HepG2 (cell line): ENCODE data around the gene DGAT2. TPM values are rescaled to one million over a fixed set of nuclear protein-coding genes. Genes with fewer than 3 reads are reported as not detected.

Experiments
- BRCA1 ChIP-seq: sonication (generic); formaldehyde crosslinking; IDR thresholded peaks from 2 replicates; pipeline ENCODE4 v1.4.0; 2020; ENCODE audit warnings: missing genetic modification reagents
- E2F2 ChIP-seq: sonication (generic); formaldehyde crosslinking; IDR thresholded peaks from 2 replicates; pipeline ENCODE4 v1.4.0; 2020; ENCODE audit warnings: missing genetic modification reagents, borderline replicate concordance
- HDAC1 ChIP-seq: sonication (generic); formaldehyde crosslinking; IDR thresholded peaks from 2 replicates; pipeline ENCODE4 v1.5.1; 2020; ENCODE audit warnings: mild to moderate bottlenecking, missing genetic modification reagents
- IKZF4 ChIP-seq: sonication (generic); formaldehyde crosslinking; IDR thresholded peaks from 2 replicates; pipeline ENCODE4 v1.5.1; 2020; ENCODE audit warnings: borderline replicate concordance, mild to moderate bottlenecking, low read depth, missing genetic modification reagents; ENCODE audit errors: not compliant biosample characterization
- MAX ChIP-seq: IDR thresholded peaks from 2 replicates; pipeline ENCODE4 v1.6.1; 2012; ENCODE audit warnings: inconsistent platforms
- NR2F1 ChIP-seq, 2 experiments: fragments of 450-650 bp in 1 of 2; formaldehyde crosslinking in 1 of 2; IDR thresholded peaks; 2 replicates each; pipeline versions ENCODE4 v1.5.0 to v1.6.1; 2016 to 2020; ENCODE audit warnings: mild to moderate bottlenecking in 1 of 2, missing compliant biosample characterization in 1 of 2, missing genetic modification reagents in 1 of 2, moderate library complexity in 1 of 2
- PRDM15 ChIP-seq: sonication (generic); formaldehyde crosslinking; IDR thresholded peaks from 2 replicates; pipeline ENCODE4 v1.4.0; 2020; ENCODE audit warnings: missing genetic modification reagents
- SIX1 ChIP-seq: sonication (generic); formaldehyde crosslinking; IDR thresholded peaks from 2 replicates; pipeline ENCODE4 v1.4.0; 2020; ENCODE audit warnings: missing genetic modification reagents, borderline replicate concordance
- TBP ChIP-seq: sonication (generic); formaldehyde crosslinking; IDR thresholded peaks from 2 replicates; pipeline ENCODE4 v1.5.0; 2020; ENCODE audit warnings: missing genetic modification reagents
- TFDP1 ChIP-seq: IDR thresholded peaks from 2 replicates; pipeline ENCODE4 v1.6.1; 2016; ENCODE audit warnings: missing compliant biosample characterization, missing genetic modification reagents, borderline replicate concordance
- UBTF ChIP-seq: sonication (generic); formaldehyde crosslinking; IDR thresholded peaks from 2 replicates; pipeline ENCODE4 v1.4.0; 2020; ENCODE audit warnings: mild to moderate bottlenecking, missing genetic modification reagents
- XRCC5 ChIP-seq: fragments of 200-400 bp; formaldehyde crosslinking; optimal IDR thresholded peaks from 2 replicates; pipeline ENCODE3; 2017; ENCODE audit warnings: mild to moderate bottlenecking, low read length
- ZBTB7A ChIP-seq: sonication (generic); formaldehyde crosslinking; IDR thresholded peaks from 2 replicates; pipeline ENCODE4 v1.8.0; 2022; ENCODE audit warnings: mild to moderate bottlenecking, missing genetic modification reagents
- ZBTB8A ChIP-seq: sonication (generic); formaldehyde crosslinking; IDR thresholded peaks from 2 replicates; pipeline ENCODE4 v1.4.0; 2020; ENCODE audit warnings: mild to moderate bottlenecking, low read depth, missing genetic modification reagents, borderline replicate concordance
- ZFP41 ChIP-seq: sonication (generic); formaldehyde crosslinking; IDR thresholded peaks from 2 replicates; pipeline ENCODE4 v1.4.0; 2020; ENCODE audit warnings: mild to moderate bottlenecking, missing genetic modification reagents, borderline replicate concordance
- ZNF24 ChIP-seq: fragments of 450-650 bp; IDR thresholded peaks from 2 replicates; pipeline ENCODE4 v1.6.1; 2017; ENCODE audit warnings: antibody characterized with exemption, mild to moderate bottlenecking
- ZNF362 ChIP-seq: sonication (generic); formaldehyde crosslinking; IDR thresholded peaks from 2 replicates; pipeline ENCODE4 v1.4.0; 2020; ENCODE audit warnings: missing genetic modification reagents, mild to moderate bottlenecking, borderline replicate concordance
- polyA plus RNA-seq, 8 experiments: library from polyadenylated mRNA; depleted of rRNA in 3 of 8; stranded (reverse) in 7 of 8; unstranded in 1 of 8; fragments of >200 nt; fragmentation: Illumina TruSeq in 4 of 8; extraction: Trizol in 4 of 8; gene quantifications; 2 replicates each; pipeline versions ENCODE4 v1.2.1 to v1.2.3, GENCODE V29; 2011 to 2016; ENCODE audit warnings: low read depth in 4 of 8, missing spikeins in 1 of 8, mixed read lengths in 1 of 8; ENCODE audit not compliant: insufficient read depth in 1 of 8
- total RNA-seq, 5 experiments: library from RNA; depleted of rRNA; stranded (reverse); fragments of >200 nt; fragmentation: Illumina TruSeq; extraction: Trizol; gene quantifications; 2 replicates each; pipeline ENCODE4 v1.2.3, GENCODE V29; 2016; ENCODE audit warnings: low read depth in 1 of 5

DGAT2 gene
- total and polyA plus RNA-seq, 2 of the 13 experiments (the other 11 are each of a cell fraction or from before 2014, with no cell fraction given) = 39.0 to 65.6 TPM

- TF ChIP-seq TFDP1 (CRISPR knock-in tag) = no peak
- TF ChIP-seq BRCA1 = 0 out of 2 replicates have a peak, but pooled peaks have one; percentile 43
- TF ChIP-seq XRCC5 = peak; percentile 33
- no peak for TF ChIP-seq TBP
- no peak for TF ChIP-seq ZBTB7A (CRISPR knock-in tag)
- peak; percentile 50; the same call in 1 of the 2 replicates for TF ChIP-seq UBTF (CRISPR knock-in tag)
- no peak for TF ChIP-seq IKZF4 (CRISPR knock-in tag)
- peak in 1 of 2 experiments; percentile 64; a peak in 3 of 4 replicates for TF ChIP-seq NR2F1 (CRISPR knock-in tag; IDR thresholded peaks at IDR 0.05)
- no peak for TF ChIP-seq ZFP41 (CRISPR knock-in tag)
- TF ChIP-seq MAX = peak; percentile 46
- no peak for TF ChIP-seq PRDM15 (CRISPR knock-in tag)
- TF ChIP-seq ZNF24 = no peak
- no peak for TF ChIP-seq ZNF362 (CRISPR knock-in tag)
- 0 out of 2 replicates have a peak, but pooled peaks have one; percentile 29 for TF ChIP-seq E2F2 (CRISPR knock-in tag)
- peak; percentile 83 for TF ChIP-seq HDAC1
- no peak for TF ChIP-seq SIX1 (CRISPR knock-in tag)
- no peak for TF ChIP-seq ZBTB8A (CRISPR knock-in tag)
Measured at GRCh38 chr11:75721852-75722668, 46.5 kb upstream of the DGAT2 start (continued).
